GM23338 (cell line): ENCODE results near the gene ZDHHC8. TPM values are rescaled to one million over a fixed set of nuclear protein-coding genes. Genes with fewer than 3 reads are reported as not detected.

Experiments used
- ATAC-seq: fragments of 200-7000 bp; cut with Tn5 transposase; 3 replicates; pipeline ENCODE4 v1.9.1; 2020
- DNase-seq: peaks from one replicate; pipeline ENCODE4 v3.0.0-alpha.2; 2015; ENCODE audit warnings: low spot score
- H2AFZ ChIP-seq: fragments of 200-600 bp; sonication (generic); 2 replicates; pipeline ENCODE4 v1.8.0; 2016; ENCODE audit warnings: antibody characterized with exemption, mild to moderate bottlenecking, moderate library complexity
- H3F3A ChIP-seq: fragments of 200-600 bp; sonication (generic); replicated peaks from 2 replicates; pipeline ENCODE4 v1.8.0; 2017; ENCODE audit warnings: antibody characterized with exemption, mixed run types, low read depth
- H3K27ac ChIP-seq: fragments of 200-600 bp; sonication (generic); 2 replicates; pipeline ENCODE4 v1.6.1; 2016; ENCODE audit warnings: low read depth
- H3K27me3 ChIP-seq: fragments of 200-600 bp; sonication (generic); 2 replicates; pipeline ENCODE4 v1.8.0; 2016; ENCODE audit warnings: mild to moderate bottlenecking, mixed run types, moderate library complexity; ENCODE audit not compliant: insufficient read depth
- H3K36me3 ChIP-seq: fragments of 200-600 bp; sonication (generic); 2 replicates; pipeline ENCODE4 v1.8.0; 2016; ENCODE audit warnings: mild to moderate bottlenecking; ENCODE audit not compliant: insufficient read depth
- H3K4me1 ChIP-seq: fragments of 200-600 bp; sonication (generic); 2 replicates; pipeline ENCODE4 v1.8.0; 2016; ENCODE audit warnings: mild to moderate bottlenecking, moderate library complexity; ENCODE audit not compliant: insufficient read depth
- H3K4me2 ChIP-seq: fragments of 200-600 bp; sonication (generic); 2 replicates; pipeline ENCODE4 v1.7.1; 2017; ENCODE audit warnings: mixed run types
- H3K4me3 ChIP-seq: fragments of 200-600 bp; sonication (generic); 2 replicates; pipeline ENCODE4 v1.6.1; 2016; ENCODE audit warnings: mixed run types
- H3K79me2 ChIP-seq: fragments of 200-600 bp; sonication (generic); replicated peaks from 2 replicates; pipeline ENCODE4 v1.8.0; 2017; ENCODE audit warnings: mild to moderate bottlenecking; ENCODE audit not compliant: insufficient read depth
- H3K9me2 ChIP-seq: fragments of 200-600 bp; sonication (generic); 2 replicates; pipeline ENCODE4 v1.8.0; 2017; ENCODE audit not compliant: insufficient read depth
- H4K20me1 ChIP-seq: fragments of 200-600 bp; sonication (generic); replicated peaks from 2 replicates; pipeline ENCODE4 v1.8.0; 2017; ENCODE audit warnings: mild to moderate bottlenecking; ENCODE audit not compliant: insufficient read depth
- H3K27ac Mint-ChIP-seq: 2 replicates; pipeline ENCODE4 v1.8.0; 2020; ENCODE audit warnings: inconsistent platforms, mild to moderate bottlenecking, moderate library complexity, mixed read lengths
- H3K27me3 Mint-ChIP-seq: 3 replicates; pipeline ENCODE4 v1.8.0; 2022; ENCODE audit warnings: low read depth, mild to moderate bottlenecking, moderate library complexity, mixed read lengths, inconsistent platforms; ENCODE audit not compliant: insufficient read depth, poor library complexity
- H3K36me3 Mint-ChIP-seq: 3 replicates; pipeline ENCODE4 v1.8.0; 2021; ENCODE audit warnings: low read depth, mild to moderate bottlenecking, inconsistent platforms, moderate library complexity, mixed read lengths
- H3K4me1 Mint-ChIP-seq: 3 replicates; pipeline ENCODE4 v1.8.0; 2020; ENCODE audit warnings: mild to moderate bottlenecking, inconsistent platforms, mixed read lengths
- H3K4me3 Mint-ChIP-seq: 3 replicates; pipeline ENCODE4 v1.8.0; 2021; ENCODE audit warnings: moderate library complexity, mild to moderate bottlenecking, inconsistent platforms, mixed read lengths
- H3K9me3 Mint-ChIP-seq: 3 replicates; pipeline ENCODE4 v1.8.0; 2020; ENCODE audit warnings: moderate library complexity, mild to moderate bottlenecking, inconsistent platforms, mixed read lengths
- CREB1 ChIP-seq: fragments of 250-450 bp; sonication (Bioruptor Pico); IDR thresholded peaks from 2 replicates; pipeline ENCODE4 v1.5.0; 2020; ENCODE audit warnings: low read depth, mild to moderate bottlenecking, moderate library complexity
- CTCF ChIP-seq, 2 experiments: fragments of 200-600 bp in 1 of 2; sonication (generic) in 1 of 2; conservative IDR thresholded peaks; 2 replicates each; pipeline versions ENCODE4 v1.5.1 to v1.6.1; 2016 to 2017; ENCODE audit warnings: antibody characterized with exemption in 2 of 2, low read depth in 2 of 2, mild to moderate bottlenecking in 2 of 2, moderate library complexity in 1 of 2
- EZH2 ChIP-seq: fragments of 200-600 bp; sonication (generic); IDR thresholded peaks from one replicate; pipeline ENCODE4 v1.8.0; 2017; ENCODE audit warnings: antibody characterized with exemption, mild to moderate bottlenecking, low read depth; ENCODE audit not compliant: unreplicated experiment
- EZH2phosphoT487 ChIP-seq: fragments of 200-600 bp; sonication (generic); IDR thresholded peaks from one replicate; pipeline ENCODE4 v1.8.1; 2018; ENCODE audit warnings: antibody characterized with exemption; ENCODE audit not compliant: unreplicated experiment
- JUNB ChIP-seq: IDR thresholded peaks from one replicate; pipeline ENCODE4 v1.6.1; 2016; ENCODE audit warnings: antibody characterized with exemption; ENCODE audit not compliant: unreplicated experiment
- NANOG ChIP-seq: IDR thresholded peaks from 2 replicates; pipeline ENCODE4 v1.6.1; 2016; ENCODE audit warnings: antibody characterized with exemption, borderline replicate concordance
- POLR2AphosphoS5 ChIP-seq: IDR thresholded peaks from 2 replicates; pipeline ENCODE4 v1.6.1; 2016; ENCODE audit warnings: antibody characterized with exemption, low read depth
- STAT1 ChIP-seq: IDR thresholded peaks from one replicate; pipeline ENCODE4 v1.6.1; 2016; ENCODE audit warnings: antibody characterized with exemption; ENCODE audit not compliant: unreplicated experiment
- ZNF114 ChIP-seq: fragments of 250-450 bp; sonication (Bioruptor Pico); IDR thresholded peaks from 2 replicates; pipeline ENCODE4 v1.5.0; 2020; ENCODE audit warnings: mild to moderate bottlenecking, moderate library complexity
- ZNF331 ChIP-seq: fragments of 250-450 bp; sonication (Bioruptor Pico); IDR thresholded peaks from 2 replicates; pipeline ENCODE4 v1.5.0; 2020; ENCODE audit warnings: low read depth, mild to moderate bottlenecking, moderate library complexity
- polyA plus RNA-seq: library from polyadenylated mRNA; unstranded; fragments of >200 nt; fragmentation: Nextera tagmentation; extraction: Ambion mirVana; gene quantifications from 2 replicates; pipeline ENCODE4 v1.2.1, GENCODE V29; 2016
- total RNA-seq: library from RNA; depleted of rRNA; stranded (reverse); fragments of >200 nt; shearing (Covaris generic); gene quantifications from 2 replicates; pipeline ENCODE4 v1.2.3, GENCODE V29; 2014
- TF ChIP-seq, protein P1 (sequence below): fragments of 250-450 bp; sonication (Bioruptor Pico); IDR thresholded peaks from 2 replicates; pipeline ENCODE4 v1.5.0; 2020; ENCODE audit warnings: mild to moderate bottlenecking, moderate library complexity
- TF ChIP-seq, protein P2 (sequence below): IDR thresholded peaks from one replicate; pipeline ENCODE4 v1.6.1; 2018; ENCODE audit warnings: antibody characterized with exemption; ENCODE audit not compliant: unreplicated experiment
- TF ChIP-seq, protein P3 (sequence below): IDR thresholded peaks from 2 replicates; pipeline ENCODE4 v1.6.1; 2016; ENCODE audit warnings: antibody characterized with exemption

The ZDHHC8 gene
- total and polyA plus RNA-seq, 2 experiments from 2014 or later = 13.7 to 47.6 TPM

- H3K27ac Mint-ChIP-seq = no peak overlapping the region
- Histone ChIP-seq H3K9me2 (no peaks in the 10 kb centered on the region), H3K79me2 (peaks cover 49% of the 10 kb centered on the region), H3K36me3 (peaks cover 47% of the 10 kb centered on the region), H3K4me1 (no peaks in the 10 kb centered on the region), H3K27ac (no peak overlapping the region), H4K20me1 (peaks cover 43% of the 10 kb centered on the region), H2AFZ (no peak overlapping the region), H3K4me2 (no peak overlapping the region), H3K27me3 (no peaks in the 10 kb centered on the region), H3F3A (peaks cover 20% of the 10 kb centered on the region), H3K4me3 (no peak overlapping the region)
- peaks cover 99% of the 10 kb centered on the region for H3K36me3 Mint-ChIP-seq
- TF ChIP-seq ZNF331 (CRISPR knock-in tag) (no peak), EZH2phosphoT487 (no peak), CREB1 (CRISPR knock-in tag) (no peak), JUNB (no peak), NANOG (no peak), CTCF (conservative IDR thresholded peaks at IDR 0.05; ENCODE audit: low read depth in 2 of 2) (no peak), EZH2 (no peak), ZNF114 (CRISPR knock-in tag) (no peak), POLR2AphosphoS5 (no peak), STAT1 (no peak)
- TF ChIP-seq, protein P1, sequence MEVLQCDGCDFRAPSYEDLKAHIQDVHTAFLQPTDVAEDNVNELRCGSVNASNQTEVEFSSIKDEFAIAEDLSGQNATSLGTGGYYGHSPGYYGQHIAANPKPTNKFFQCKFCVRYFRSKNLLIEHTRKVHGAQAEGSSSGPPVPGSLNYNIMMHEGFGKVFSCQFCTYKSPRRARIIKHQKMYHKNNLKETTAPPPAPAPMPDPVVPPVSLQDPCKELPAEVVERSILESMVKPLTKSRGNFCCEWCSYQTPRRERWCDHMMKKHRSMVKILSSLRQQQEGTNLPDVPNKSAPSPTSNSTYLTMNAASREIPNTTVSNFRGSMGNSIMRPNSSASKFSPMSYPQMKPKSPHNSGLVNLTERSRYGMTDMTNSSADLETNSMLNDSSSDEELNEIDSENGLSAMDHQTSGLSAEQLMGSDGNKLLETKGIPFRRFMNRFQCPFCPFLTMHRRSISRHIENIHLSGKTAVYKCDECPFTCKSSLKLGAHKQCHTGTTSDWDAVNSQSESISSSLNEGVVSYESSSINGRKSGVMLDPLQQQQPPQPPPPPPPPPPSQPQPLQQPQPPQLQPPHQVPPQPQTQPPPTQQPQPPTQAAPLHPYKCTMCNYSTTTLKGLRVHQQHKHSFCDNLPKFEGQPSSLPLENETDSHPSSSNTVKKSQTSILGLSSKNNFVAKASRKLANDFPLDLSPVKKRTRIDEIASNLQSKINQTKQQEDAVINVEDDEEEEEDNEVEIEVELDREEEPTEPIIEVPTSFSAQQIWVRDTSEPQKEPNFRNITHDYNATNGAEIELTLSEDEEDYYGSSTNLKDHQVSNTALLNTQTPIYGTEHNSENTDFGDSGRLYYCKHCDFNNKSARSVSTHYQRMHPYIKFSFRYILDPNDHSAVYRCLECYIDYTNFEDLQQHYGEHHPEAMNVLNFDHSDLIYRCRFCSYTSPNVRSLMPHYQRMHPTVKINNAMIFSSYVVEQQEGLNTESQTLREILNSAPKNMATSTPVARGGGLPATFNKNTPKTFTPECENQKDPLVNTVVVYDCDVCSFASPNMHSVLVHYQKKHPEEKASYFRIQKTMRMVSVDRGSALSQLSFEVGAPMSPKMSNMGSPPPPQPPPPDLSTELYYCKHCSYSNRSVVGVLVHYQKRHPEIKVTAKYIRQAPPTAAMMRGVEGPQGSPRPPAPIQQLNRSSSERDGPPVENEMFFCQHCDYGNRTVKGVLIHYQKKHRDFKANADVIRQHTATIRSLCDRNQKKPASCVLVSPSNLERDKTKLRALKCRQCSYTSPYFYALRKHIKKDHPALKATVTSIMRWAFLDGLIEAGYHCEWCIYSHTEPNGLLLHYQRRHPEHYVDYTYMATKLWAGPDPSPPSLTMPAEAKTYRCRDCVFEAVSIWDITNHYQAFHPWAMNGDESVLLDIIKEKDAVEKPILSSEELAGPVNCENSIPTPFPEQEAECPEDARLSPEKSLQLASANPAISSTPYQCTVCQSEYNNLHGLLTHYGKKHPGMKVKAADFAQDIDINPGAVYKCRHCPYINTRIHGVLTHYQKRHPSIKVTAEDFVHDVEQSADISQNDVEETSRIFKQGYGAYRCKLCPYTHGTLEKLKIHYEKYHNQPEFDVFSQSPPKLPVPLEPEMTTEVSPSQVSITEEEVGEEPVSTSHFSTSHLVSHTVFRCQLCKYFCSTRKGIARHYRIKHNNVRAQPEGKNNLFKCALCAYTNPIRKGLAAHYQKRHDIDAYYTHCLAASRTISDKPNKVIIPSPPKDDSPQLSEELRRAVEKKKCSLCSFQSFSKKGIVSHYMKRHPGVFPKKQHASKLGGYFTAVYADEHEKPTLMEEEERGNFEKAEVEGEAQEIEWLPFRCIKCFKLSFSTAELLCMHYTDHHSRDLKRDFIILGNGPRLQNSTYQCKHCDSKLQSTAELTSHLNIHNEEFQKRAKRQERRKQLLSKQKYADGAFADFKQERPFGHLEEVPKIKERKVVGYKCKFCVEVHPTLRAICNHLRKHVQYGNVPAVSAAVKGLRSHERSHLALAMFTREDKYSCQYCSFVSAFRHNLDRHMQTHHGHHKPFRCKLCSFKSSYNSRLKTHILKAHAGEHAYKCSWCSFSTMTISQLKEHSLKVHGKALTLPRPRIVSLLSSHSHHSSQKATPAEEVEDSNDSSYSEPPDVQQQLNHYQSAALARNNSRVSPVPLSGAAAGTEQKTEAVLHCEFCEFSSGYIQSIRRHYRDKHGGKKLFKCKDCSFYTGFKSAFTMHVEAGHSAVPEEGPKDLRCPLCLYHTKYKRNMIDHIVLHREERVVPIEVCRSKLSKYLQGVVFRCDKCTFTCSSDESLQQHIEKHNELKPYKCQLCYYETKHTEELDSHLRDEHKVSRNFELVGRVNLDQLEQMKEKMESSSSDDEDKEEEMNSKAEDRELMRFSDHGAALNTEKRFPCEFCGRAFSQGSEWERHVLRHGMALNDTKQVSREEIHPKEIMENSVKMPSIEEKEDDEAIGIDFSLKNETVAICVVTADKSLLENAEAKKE (CRISPR knock-in tag) = no peak
- TF ChIP-seq, protein P2, sequence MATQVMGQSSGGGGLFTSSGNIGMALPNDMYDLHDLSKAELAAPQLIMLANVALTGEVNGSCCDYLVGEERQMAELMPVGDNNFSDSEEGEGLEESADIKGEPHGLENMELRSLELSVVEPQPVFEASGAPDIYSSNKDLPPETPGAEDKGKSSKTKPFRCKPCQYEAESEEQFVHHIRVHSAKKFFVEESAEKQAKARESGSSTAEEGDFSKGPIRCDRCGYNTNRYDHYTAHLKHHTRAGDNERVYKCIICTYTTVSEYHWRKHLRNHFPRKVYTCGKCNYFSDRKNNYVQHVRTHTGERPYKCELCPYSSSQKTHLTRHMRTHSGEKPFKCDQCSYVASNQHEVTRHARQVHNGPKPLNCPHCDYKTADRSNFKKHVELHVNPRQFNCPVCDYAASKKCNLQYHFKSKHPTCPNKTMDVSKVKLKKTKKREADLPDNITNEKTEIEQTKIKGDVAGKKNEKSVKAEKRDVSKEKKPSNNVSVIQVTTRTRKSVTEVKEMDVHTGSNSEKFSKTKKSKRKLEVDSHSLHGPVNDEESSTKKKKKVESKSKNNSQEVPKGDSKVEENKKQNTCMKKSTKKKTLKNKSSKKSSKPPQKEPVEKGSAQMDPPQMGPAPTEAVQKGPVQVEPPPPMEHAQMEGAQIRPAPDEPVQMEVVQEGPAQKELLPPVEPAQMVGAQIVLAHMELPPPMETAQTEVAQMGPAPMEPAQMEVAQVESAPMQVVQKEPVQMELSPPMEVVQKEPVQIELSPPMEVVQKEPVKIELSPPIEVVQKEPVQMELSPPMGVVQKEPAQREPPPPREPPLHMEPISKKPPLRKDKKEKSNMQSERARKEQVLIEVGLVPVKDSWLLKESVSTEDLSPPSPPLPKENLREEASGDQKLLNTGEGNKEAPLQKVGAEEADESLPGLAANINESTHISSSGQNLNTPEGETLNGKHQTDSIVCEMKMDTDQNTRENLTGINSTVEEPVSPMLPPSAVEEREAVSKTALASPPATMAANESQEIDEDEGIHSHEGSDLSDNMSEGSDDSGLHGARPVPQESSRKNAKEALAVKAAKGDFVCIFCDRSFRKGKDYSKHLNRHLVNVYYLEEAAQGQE = no peak
- TF ChIP-seq, protein P3, sequence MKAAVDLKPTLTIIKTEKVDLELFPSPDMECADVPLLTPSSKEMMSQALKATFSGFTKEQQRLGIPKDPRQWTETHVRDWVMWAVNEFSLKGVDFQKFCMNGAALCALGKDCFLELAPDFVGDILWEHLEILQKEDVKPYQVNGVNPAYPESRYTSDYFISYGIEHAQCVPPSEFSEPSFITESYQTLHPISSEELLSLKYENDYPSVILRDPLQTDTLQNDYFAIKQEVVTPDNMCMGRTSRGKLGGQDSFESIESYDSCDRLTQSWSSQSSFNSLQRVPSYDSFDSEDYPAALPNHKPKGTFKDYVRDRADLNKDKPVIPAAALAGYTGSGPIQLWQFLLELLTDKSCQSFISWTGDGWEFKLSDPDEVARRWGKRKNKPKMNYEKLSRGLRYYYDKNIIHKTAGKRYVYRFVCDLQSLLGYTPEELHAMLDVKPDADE = no peak
- no peaks in the 10 kb centered on the region for H3K9me3 Mint-ChIP-seq
- H3K4me1 Mint-ChIP-seq = peaks cover 9% of the 10 kb centered on the region
- no peak overlapping the region for H3K4me3 Mint-ChIP-seq
- no peak for ATAC-seq
- peaks cover 11% of the 10 kb centered on the region for H3K27me3 Mint-ChIP-seq
- DNase-seq = no peak
These were observed 36.1 kb upstream of the ZDHHC8 start for GRCh38 chr22:20095521-20095920.
